Measurements from ENCODE around the gene STK40. TPM values are rescaled to one million over a fixed set of nuclear protein-coding genes. Genes with fewer than 3 reads are reported as not detected.

STK40 gene
- total and polyA plus RNA-seq, 9 donors, result 22.9 to 104 (median 67.6) TPM

- H3K27me3 ChIP-seq, result no peaks in the 10 kb centered on the region
- H3K36me3 ChIP-seq, result no peaks in the 10 kb centered on the region
- TF ChIP-seq EP300 (IDR thresholded peaks at IDR 0.05), result no peak
- TF ChIP-seq POLR2A (IDR thresholded peaks at IDR 0.05), result no peak
- TF ChIP-seq, protein P1, sequence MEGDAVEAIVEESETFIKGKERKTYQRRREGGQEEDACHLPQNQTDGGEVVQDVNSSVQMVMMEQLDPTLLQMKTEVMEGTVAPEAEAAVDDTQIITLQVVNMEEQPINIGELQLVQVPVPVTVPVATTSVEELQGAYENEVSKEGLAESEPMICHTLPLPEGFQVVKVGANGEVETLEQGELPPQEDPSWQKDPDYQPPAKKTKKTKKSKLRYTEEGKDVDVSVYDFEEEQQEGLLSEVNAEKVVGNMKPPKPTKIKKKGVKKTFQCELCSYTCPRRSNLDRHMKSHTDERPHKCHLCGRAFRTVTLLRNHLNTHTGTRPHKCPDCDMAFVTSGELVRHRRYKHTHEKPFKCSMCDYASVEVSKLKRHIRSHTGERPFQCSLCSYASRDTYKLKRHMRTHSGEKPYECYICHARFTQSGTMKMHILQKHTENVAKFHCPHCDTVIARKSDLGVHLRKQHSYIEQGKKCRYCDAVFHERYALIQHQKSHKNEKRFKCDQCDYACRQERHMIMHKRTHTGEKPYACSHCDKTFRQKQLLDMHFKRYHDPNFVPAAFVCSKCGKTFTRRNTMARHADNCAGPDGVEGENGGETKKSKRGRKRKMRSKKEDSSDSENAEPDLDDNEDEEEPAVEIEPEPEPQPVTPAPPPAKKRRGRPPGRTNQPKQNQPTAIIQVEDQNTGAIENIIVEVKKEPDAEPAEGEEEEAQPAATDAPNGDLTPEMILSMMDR (IDR thresholded peaks at IDR 0.05), result no peak
- intact Hi-C loops (cut with DNase I), result loop anchor here in 1 of 4 donors (5.0 kb wide), 1 partner anchor 59 kb away; the partner anchor contains the start of gene EVA1B
- no peaks in the 10 kb centered on the region for H3K9me3 ChIP-seq
- H3K4me1 ChIP-seq (ENCODE audit: insufficient read depth), result peaks cover 31% of the 10 kb centered on the region
- peak overlapping the region in 1 of 2 donors; percentile 95 for H3K27ac ChIP-seq
- 89 to 91% (median 90%) methylated on average over 5 of the region's 5 CpGs for WGBS, 3 donors
- DNase-seq, result peak in 1 of 5 donors; percentile 23
- no peak overlapping the region for H3K4me3 ChIP-seq
These were observed 4.3 kb downstream of the STK40 start for GRCh38 chr1:36381405-36381804.

DNA sequence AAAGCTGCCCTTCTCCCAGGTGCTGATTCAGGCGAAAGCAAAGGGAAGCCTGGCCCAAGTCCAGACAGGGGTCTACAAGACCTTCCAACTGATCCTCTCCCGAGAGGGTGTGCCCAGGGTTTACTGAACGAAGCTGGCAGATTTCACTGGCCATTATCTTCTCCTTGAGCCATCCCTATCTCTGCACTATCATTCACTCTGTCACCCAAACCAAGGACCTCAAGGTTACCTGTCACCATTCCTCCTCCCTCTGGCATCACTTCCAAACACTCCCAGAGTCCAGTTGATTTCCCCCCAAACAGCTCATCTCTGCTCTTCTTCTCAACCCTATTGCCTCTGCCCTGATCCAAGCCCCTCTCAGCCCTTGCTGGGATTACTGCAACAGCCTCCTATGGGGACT lies 4.9 kb downstream of the STK40 start:
- 32 to 45% (median 39%) methylated on average over 3 of the region's 3 CpGs for WGBS, 3 donors
- intact Hi-C loops (cut with DNase I), result loop anchor here in 1 of 4 donors (5.0 kb wide), 1 partner anchor 58 kb away; the partner anchor contains the start of gene EVA1B
- Histone ChIP-seq H3K36me3 (no peaks in the 10 kb centered on the region), H3K27me3 (no peaks in the 10 kb centered on the region), H3K9me3 (no peaks in the 10 kb centered on the region), H3K27ac (peak overlapping the region; percentile 77 to 95), H3K4me1 (ENCODE audit: insufficient read depth) (peaks cover 33% of the 10 kb centered on the region), H3K4me3 (no peak overlapping the region)
- DNase-seq, result peak in 1 of 5 donors; percentile 41
- TF ChIP-seq, protein P1 (IDR thresholded peaks at IDR 0.05), result no peak
- TF ChIP-seq POLR2A (IDR thresholded peaks at IDR 0.05) (no peak), EP300 (IDR thresholded peaks at IDR 0.05) (no peak)

DNA sequence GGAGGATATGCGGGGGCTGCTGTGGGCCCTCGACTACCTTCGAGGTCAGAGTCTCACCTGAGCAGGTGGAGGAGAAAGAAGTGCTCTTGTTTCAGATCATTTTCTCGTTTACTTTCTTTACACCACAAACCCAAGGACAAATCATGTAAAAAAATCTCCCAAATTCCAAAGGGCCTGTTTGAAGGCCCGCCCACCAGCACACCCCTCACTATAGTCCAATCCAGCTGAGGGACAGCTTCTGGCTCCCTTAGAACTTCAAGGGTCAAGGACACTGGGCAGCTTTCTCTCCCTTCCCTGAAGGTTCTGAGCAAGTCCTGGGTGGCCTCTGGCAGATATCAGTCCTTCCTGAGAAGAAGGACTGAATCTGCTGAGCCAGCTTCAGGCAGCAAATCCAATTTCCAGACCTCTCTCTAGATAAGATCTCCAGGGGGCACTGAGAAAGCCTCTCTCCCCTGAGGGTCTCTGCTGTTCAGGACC lies 5.5 kb downstream of the STK40 start:
- peak; percentile 74 to 90 (median 83) for DNase-seq

DNA sequence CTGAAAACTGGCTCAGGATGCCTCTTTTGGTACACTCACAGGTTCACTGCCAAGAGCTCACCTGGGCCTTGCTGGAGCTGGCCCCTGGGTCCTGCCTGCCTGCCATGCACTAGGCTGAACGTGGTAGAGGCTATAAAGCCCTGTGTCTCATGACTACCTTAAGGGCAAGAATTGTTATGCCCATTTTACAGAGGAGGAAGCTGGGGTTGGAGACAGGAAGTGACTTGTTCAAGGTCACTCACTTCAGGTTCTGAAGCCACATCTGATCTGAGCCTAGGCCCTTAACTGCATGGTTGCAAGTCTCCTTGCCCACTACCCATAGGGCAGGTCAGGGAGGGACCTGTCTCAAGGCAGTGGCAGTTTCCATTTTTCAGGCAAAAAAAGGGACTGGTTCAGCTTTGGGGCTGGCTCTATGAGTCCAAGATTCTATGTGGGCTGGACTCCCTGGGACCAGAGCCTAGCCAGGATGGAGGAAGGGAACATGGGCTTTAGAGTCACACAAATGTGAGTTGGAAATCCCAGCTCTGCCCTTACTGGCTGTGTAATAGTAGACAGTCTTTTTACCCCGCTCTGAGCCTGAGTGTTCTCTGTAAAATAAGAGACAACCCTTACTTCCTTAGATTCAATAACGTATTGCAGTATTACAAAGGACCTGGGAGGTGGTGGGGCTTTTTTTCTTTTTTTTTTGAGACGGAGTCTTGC lies 7.8 kb downstream of the STK40 start:
- no peak for DNase-seq
- no peaks in the 10 kb centered on the region for H3K9me3 ChIP-seq
- H3K27me3 ChIP-seq, result no peaks in the 10 kb centered on the region
- peaks cover 41% of the 10 kb centered on the region for H3K4me1 ChIP-seq (ENCODE audit: insufficient read depth)
- TF ChIP-seq EP300 (IDR thresholded peaks at IDR 0.05) (no peak), POLR2A (IDR thresholded peaks at IDR 0.05) (no peak)
- TF ChIP-seq, protein P1 (IDR thresholded peaks at IDR 0.05), result no peak
- H3K4me3 ChIP-seq, result no peak overlapping the region
- 82 to 89% (median 84%) methylated on average over 4 of the region's 4 CpGs for WGBS, 3 donors
- peak overlapping the region in 1 of 2 donors; percentile 95 for H3K27ac ChIP-seq
- intact Hi-C loops (cut with DNase I), result loop anchor here in 1 of 4 donors (2.0 kb wide), 1 partner anchor 63 kb away; no protein-coding TSS in a partner anchor
- H3K36me3 ChIP-seq, result no peaks in the 10 kb centered on the region

More for the DNA sequence above, 5.5 kb downstream of the STK40 start:
- Histone ChIP-seq H3K9me3 (no peaks in the 10 kb centered on the region), H3K4me3 (no peak overlapping the region), H3K36me3 (no peaks in the 10 kb centered on the region), H3K27ac (peak overlapping the region; percentile 77 to 95), H3K27me3 (no peaks in the 10 kb centered on the region), H3K4me1 (ENCODE audit: insufficient read depth) (peaks cover 33% of the 10 kb centered on the region)
- WGBS, 3 donors, result 7 to 28% (median 8%) methylated on average over 5 of the region's 5 CpGs
- TF ChIP-seq EP300 (IDR thresholded peaks at IDR 0.05) (no peak), POLR2A (IDR thresholded peaks at IDR 0.05) (peak; percentile 38)
- TF ChIP-seq, protein P1 (IDR thresholded peaks at IDR 0.05), result no peak
- intact Hi-C loops (cut with DNase I), result loop anchor here in 1 of 4 donors (5.0 kb wide), 1 partner anchor 58 kb away; the partner anchor contains the start of gene EVA1B
